HG03196 (cell line): ENCODE measurements around the gene VSTM4.

Source experiments
- ATAC-seq: cut with Tn5 transposase; IDR thresholded peaks from one replicate; pipeline ENCODE4 v1.9.1; 2021; ENCODE audit not compliant: unreplicated experiment

VSTM4 gene

GRCh38 chr10:48974510-48975156 is 140.7 kb downstream of the VSTM4 start:
- no peak for ATAC-seq

DNA sequence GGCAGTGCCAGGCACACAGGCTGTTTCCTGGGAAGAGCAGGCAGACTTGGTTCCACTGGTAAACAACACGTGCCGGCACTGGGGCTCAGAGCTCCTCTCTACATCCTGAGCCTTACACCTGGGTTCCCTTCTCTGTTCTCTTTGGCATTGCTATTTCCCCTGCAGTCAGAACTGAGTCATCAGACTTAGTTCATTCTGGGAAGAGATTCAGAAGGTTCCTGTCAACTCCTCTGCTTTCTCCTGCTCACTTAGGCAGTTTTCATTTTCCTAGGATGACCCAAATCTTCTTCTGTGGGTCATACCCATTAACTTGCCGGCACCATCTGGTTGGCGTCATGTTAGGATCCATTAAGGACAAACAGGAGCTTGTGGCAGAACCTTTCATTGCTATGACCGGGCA is 142.3 kb downstream of the VSTM4 start:
- ATAC-seq = no peak

- ATAC-seq = no peak
These were observed 144.7 kb downstream of the VSTM4 start for GRCh38 chr10:48970654-48971053.

GRCh38 chr10:48970046-48970445 is 145.3 kb downstream of the VSTM4 start:
- no peak for ATAC-seq

- no peak for ATAC-seq
These were observed 147.3 kb downstream of the VSTM4 start for GRCh38 chr10:48968036-48968435.

DNA sequence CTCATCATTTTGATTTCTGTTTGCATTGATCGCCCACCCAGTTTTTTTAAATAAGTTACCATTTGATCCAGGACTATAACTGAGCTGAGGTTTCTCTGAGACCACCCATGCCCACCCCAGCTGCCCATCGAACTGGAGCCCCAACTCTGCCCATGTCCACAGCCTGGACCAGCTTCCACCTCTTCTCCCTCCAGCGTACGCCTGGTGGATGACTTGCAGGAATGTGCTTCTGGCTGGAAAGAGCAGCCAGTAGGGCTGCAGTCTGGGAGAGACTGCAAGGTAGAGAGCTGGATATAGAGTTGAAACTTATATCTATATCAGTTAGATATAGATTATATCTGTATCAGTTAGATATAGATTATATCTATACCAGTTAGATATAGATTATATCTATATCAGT is 149.9 kb downstream of the VSTM4 start:
- ATAC-seq = no peak
